Ovary (tissue), 3 donors: ENCODE data around the gene KRT71.

Experiments used
- POLR2A ChIP-seq: fragments of 450-650 bp; IDR thresholded peaks from one replicate; pipeline ENCODE4 v1.6.1; 2017; ENCODE audit warnings: antibody characterized with exemption, mild to moderate bottlenecking, moderate library complexity
- TF ChIP-seq, protein P1 (sequence below), 3 donors: fragments of 450-650 bp in 2 of 3; fragments of 200-600 bp in 1 of 3; IDR thresholded peaks; one replicate each; pipeline versions ENCODE4 v1.5.1 to v1.8.0; 2016 to 2022; ENCODE audit warnings: antibody characterized with exemption in 3 of 3, mild to moderate bottlenecking in 1 of 3
- donor health status: DM: no; HTN: no; CAD: no.

- no peak for TF ChIP-seq POLR2A
- TF ChIP-seq, protein P1, sequence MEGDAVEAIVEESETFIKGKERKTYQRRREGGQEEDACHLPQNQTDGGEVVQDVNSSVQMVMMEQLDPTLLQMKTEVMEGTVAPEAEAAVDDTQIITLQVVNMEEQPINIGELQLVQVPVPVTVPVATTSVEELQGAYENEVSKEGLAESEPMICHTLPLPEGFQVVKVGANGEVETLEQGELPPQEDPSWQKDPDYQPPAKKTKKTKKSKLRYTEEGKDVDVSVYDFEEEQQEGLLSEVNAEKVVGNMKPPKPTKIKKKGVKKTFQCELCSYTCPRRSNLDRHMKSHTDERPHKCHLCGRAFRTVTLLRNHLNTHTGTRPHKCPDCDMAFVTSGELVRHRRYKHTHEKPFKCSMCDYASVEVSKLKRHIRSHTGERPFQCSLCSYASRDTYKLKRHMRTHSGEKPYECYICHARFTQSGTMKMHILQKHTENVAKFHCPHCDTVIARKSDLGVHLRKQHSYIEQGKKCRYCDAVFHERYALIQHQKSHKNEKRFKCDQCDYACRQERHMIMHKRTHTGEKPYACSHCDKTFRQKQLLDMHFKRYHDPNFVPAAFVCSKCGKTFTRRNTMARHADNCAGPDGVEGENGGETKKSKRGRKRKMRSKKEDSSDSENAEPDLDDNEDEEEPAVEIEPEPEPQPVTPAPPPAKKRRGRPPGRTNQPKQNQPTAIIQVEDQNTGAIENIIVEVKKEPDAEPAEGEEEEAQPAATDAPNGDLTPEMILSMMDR (IDR thresholded peaks at IDR 0.05), result no peak
These were observed 7.0 kb upstream of the KRT71 start for GRCh38 chr12:52559979-52560378.
